Esophagus (tissue), 2 donors: ENCODE data around the gene MRPL43. TPM values are rescaled to one million over a fixed set of nuclear protein-coding genes. Genes with fewer than 3 reads are reported as not detected.

Source experiments
- H3K27ac ChIP-seq, 2 donors: one replicate each; pipeline ENCODE4 v1.5.1; 2013; ENCODE audit warnings: low read depth in 2 of 2, mild to moderate bottlenecking in 2 of 2, inconsistent platforms in 1 of 2, low read length in 1 of 2, moderate library complexity in 1 of 2
- H3K27me3 ChIP-seq, 2 donors: one replicate each; pipeline ENCODE4 v1.6.1; 2013; ENCODE audit warnings: low read length in 2 of 2, control low read depth in 1 of 2, mild to moderate bottlenecking in 1 of 2; ENCODE audit not compliant: insufficient read depth in 2 of 2, control insufficient read depth in 1 of 2
- H3K36me3 ChIP-seq, 2 donors: one replicate each; pipeline ENCODE4 v1.6.1; 2013; ENCODE audit warnings: low read length in 1 of 2; ENCODE audit not compliant: control insufficient read depth in 2 of 2, insufficient read depth in 2 of 2
- H3K4me1 ChIP-seq, 2 donors: one replicate each; pipeline ENCODE4 v1.6.1; 2013; ENCODE audit warnings: low read length in 1 of 2; ENCODE audit not compliant: control insufficient read depth in 2 of 2, insufficient read depth in 2 of 2
- H3K4me3 ChIP-seq, 2 donors: one replicate each; pipeline ENCODE4 v1.5.1; 2013; ENCODE audit warnings: low read length in 2 of 2, mild to moderate bottlenecking in 2 of 2, low read depth in 1 of 2, moderate library complexity in 1 of 2
- H3K9me3 ChIP-seq, 2 donors: one replicate each; pipeline ENCODE4 v1.6.1; 2013; ENCODE audit warnings: mild to moderate bottlenecking in 2 of 2, low read depth in 1 of 2, low read length in 1 of 2, moderate library complexity in 1 of 2; ENCODE audit not compliant: control insufficient read depth in 2 of 2, insufficient read depth in 1 of 2
- WGBS, 2 donors: extraction: QIAGEN DNeasy Blood & Tissue Kit; methylation state at CpG; one replicate each; pipeline ENCODE4 v1.1.7; 2013; 5-methylcytosine and 5-hydroxymethylcytosine counted together
- polyA plus RNA-seq, 2 donors: library from polyadenylated mRNA; stranded (reverse); fragments of 200-250 nt; gene quantifications; one replicate each; pipeline ENCODE4 v1.2.3, GENCODE V29; 2013
- donor health status: healthy with polysubstance abuse.
- donor health status: Bipolar disorder and iron deficiency.

The MRPL43 gene
- polyA plus RNA-seq, 2 donors, result 60.6 to 89.1 TPM

- Histone ChIP-seq H3K27me3 (no peaks in the 10 kb centered on the region), H3K36me3 (peaks cover 1 to 5% of the 10 kb centered on the region in 2 donors), H3K27ac (peak overlapping the region; percentile 95 to 98), H3K9me3 (no peaks in the 10 kb centered on the region), H3K4me1 (peaks cover 3 to 17% of the 10 kb centered on the region in 2 donors), H3K4me3 (peak overlapping the region; percentile 63 to 83)
- 3 to 4% methylated on average over 25 of the region's 25 CpGs for WGBS, 2 donors
These were observed 11.1 kb upstream of the MRPL43 start for GRCh38 chr10:100998183-100998990.

DNA sequence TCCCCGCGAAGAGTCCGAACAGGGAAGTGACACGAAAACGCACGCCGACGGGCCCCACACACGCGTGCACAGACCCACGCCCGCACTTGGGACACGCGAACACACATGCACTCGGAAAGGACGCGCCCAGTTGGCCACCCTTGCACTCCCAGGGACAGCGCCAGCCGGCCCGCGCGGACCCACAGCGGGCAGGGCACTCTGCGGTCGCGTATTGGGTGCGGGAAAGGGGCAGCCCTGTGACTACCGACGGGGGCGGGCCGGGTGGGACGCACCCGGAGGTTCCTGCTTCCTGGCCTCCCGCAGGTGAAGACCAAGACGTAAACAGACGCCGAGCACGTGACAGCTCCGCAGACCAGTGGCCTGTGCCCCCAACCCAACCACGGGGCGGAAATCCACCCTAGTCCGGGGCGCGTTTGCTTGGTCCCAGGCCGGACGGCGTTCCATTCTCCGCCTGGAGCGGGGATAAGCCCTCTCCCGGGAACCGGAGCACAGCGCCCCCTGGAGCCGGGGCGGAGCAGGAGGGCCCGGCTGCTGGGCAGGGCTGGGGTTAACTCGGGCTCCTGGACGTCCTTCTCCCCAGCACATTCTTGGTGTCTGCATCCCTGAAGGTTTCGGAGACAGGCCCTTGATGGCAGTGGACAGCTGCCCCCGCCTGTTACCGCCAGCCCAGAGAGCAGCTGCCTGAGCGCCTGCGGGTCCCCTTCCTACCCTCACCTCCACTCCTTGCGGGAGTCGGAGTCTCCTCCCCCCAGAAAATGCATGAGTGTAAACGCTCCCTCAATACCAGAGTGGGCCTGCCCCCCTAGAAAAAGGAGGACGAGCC is 10.3 kb upstream of the MRPL43 start:
- Histone ChIP-seq H3K27ac (peak overlapping the region; percentile 95 to 98), H3K27me3 (no peaks in the 10 kb centered on the region), H3K36me3 (peaks cover 5 to 6% of the 10 kb centered on the region in 2 donors), H3K4me3 (peak overlapping the region; percentile 63 to 83), H3K9me3 (no peaks in the 10 kb centered on the region), H3K4me1 (peaks cover 3 to 17% of the 10 kb centered on the region in 2 donors)
- whole genome bisulfite sequencing, 2 donors, result 0 to 1% methylated on average over 55 to 66 of the region's 66 CpGs

- WGBS, 2 donors, result 4% methylated on average over 43 to 46 of the region's 46 CpGs
- Histone ChIP-seq H3K36me3 (peaks cover 4 to 5% of the 10 kb centered on the region in 2 donors), H3K4me3 (peak overlapping the region; percentile 63 to 83), H3K9me3 (no peaks in the 10 kb centered on the region), H3K27me3 (no peaks in the 10 kb centered on the region), H3K27ac (peak overlapping the region; percentile 95 to 98), H3K4me1 (peaks cover 3 to 17% of the 10 kb centered on the region in 2 donors)
These were observed 9.5 kb upstream of the MRPL43 start for GRCh38 chr10:100996678-100997359.

GRCh38 chr10:100995181-100995580 is 7.9 kb upstream of the MRPL43 start:
- Histone ChIP-seq H3K27me3 (no peaks in the 10 kb centered on the region), H3K27ac (no peak overlapping the region), H3K36me3 (peaks cover 13 to 17% of the 10 kb centered on the region in 2 donors), H3K9me3 (no peaks in the 10 kb centered on the region), H3K4me3 (no peak overlapping the region), H3K4me1 (peaks cover 3 to 10% of the 10 kb centered on the region in 2 donors)
- 62 to 67% methylated on average over 6 of the region's 6 CpGs for WGBS, 2 donors

DNA sequence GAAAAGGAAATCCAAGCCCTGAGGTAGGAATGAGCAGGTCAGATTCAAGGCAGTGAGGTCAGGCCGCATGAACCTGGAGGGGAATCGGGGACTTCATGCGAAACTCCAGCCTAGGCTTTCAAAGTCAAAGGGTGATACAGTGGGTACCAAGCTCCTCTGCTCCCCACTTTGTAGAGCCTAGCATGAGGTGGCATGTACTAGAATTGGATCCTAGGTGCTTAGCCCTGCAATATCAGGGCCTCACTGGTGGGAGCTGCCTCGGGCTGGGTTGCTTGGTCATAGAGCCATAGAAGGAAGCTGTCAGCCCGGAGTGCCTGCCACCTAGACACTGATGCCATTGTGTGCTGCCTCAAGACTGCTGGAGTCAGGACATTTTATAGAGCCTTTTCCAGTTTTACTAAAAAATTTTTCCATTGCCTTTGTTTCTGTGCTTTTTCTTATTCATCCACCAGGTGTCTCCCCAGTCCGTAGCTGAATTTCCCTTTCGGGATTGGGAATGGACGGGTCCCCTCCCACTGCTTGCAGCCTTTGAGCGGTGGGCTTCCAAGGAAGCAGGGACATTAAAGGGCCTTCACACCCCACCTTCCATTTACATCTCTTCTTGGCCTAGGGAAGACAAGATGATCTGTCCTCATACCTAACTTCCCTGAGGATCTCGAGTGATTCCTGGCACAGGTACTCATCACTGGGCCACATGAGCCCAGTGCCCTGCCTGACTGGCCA is 6.8 kb upstream of the MRPL43 start:
- H3K36me3 ChIP-seq, result peaks cover 13 to 22% of the 10 kb centered on the region in 2 donors
- WGBS, 2 donors, result 48 to 55% methylated on average over 10 of the region's 10 CpGs
- no peaks in the 10 kb centered on the region for H3K27me3 ChIP-seq
- H3K4me1 ChIP-seq, result peaks cover 3 to 16% of the 10 kb centered on the region in 2 donors
- no peaks in the 10 kb centered on the region for H3K9me3 ChIP-seq
- no peak overlapping the region for H3K27ac ChIP-seq
- H3K4me3 ChIP-seq, result no peak overlapping the region

- Histone ChIP-seq H3K27me3 (no peaks in the 10 kb centered on the region), H3K27ac (no peak overlapping the region), H3K4me1 (peaks cover 12 to 18% of the 10 kb centered on the region in 2 donors), H3K36me3 (peaks cover 13 to 22% of the 10 kb centered on the region in 2 donors), H3K4me3 (no peak overlapping the region), H3K9me3 (no peaks in the 10 kb centered on the region)
- 86 to 88% methylated on average over 21 of the region's 21 CpGs for WGBS, 2 donors
These were observed 1.8 kb upstream of the MRPL43 start for GRCh38 chr10:100989088-100989487.

DNA sequence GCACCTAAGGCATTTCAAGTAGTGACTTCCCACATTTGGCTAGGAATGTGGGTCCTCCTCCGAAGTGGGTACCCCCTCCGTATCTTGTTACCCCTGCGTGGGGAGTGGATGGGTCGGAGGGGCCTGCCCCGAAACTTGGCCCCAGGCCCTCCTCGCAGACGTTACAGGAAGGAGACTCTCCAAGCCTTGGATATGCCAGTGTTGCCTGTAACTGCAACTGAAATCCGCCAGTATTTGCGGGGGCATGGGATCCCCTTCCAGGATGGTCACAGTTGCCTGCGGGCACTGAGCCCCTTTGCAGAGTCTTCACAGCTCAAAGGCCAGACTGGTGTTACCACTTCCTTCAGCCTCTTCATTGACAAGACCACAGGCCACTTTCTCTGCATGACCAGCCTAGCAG is 869 bp upstream of the MRPL43 start:
- H3K36me3 ChIP-seq, result peaks cover 15 to 26% of the 10 kb centered on the region in 2 donors
- no peaks in the 10 kb centered on the region for H3K9me3 ChIP-seq
- WGBS, 2 donors, result 55 to 62% methylated on average over 10 of the region's 10 CpGs
- peak overlapping the region; percentile 82 to 97 for H3K4me3 ChIP-seq
- no peak overlapping the region for H3K27ac ChIP-seq
- peaks cover 12 to 18% of the 10 kb centered on the region in 2 donors for H3K4me1 ChIP-seq
- no peaks in the 10 kb centered on the region for H3K27me3 ChIP-seq

GRCh38 chr10:100987685-100988049 is 370 bp upstream of the MRPL43 start:
- no peaks in the 10 kb centered on the region for H3K27me3 ChIP-seq
- H3K4me3 ChIP-seq, result peak overlapping the region; percentile 82 to 97
- H3K27ac ChIP-seq, result peak overlapping the region; percentile 81 to 90
- 1 to 2% methylated on average over 15 of the region's 15 CpGs for WGBS, 2 donors
- H3K4me1 ChIP-seq, result peaks cover 12 to 18% of the 10 kb centered on the region in 2 donors
- H3K9me3 ChIP-seq, result no peaks in the 10 kb centered on the region
- peaks cover 14 to 26% of the 10 kb centered on the region in 2 donors for H3K36me3 ChIP-seq

DNA sequence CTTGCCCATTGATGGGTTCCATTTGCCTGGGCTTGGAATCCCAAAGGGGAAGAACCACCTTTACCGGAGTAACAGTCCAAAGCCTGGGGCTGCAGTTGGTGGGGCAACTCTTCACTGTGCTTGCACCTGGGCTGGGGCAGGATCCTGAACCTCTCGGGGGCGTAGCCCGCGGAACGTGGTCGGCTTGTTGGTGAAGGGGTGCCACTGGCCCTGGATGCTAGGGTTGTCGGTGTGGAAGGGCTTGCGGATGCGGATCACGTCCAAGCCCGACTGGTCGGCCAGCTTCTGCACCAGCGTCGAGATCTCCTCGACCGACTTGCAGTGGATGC is 710 bp downstream of the MRPL43 start:
- WGBS, 2 donors, result 13 to 16% methylated on average over 17 of the region's 17 CpGs
- H3K36me3 ChIP-seq, result peaks cover 15 to 26% of the 10 kb centered on the region in 2 donors
- no peak overlapping the region for H3K27ac ChIP-seq

More for the DNA sequence above, 710 bp downstream of the MRPL43 start:
- Histone ChIP-seq H3K9me3 (no peaks in the 10 kb centered on the region), H3K27me3 (no peaks in the 10 kb centered on the region), H3K4me1 (peaks cover 12 to 18% of the 10 kb centered on the region in 2 donors), H3K4me3 (peak overlapping the region; percentile 82 to 97)
